Measurements from ENCODE around the gene TNFRSF18.
"Not testable (repeated sequence)": the region's sequence is repeated elsewhere in the genome, so short reads cannot be mapped to it uniquely, and the experiment has no call there.

The TNFRSF18 gene

DNA sequence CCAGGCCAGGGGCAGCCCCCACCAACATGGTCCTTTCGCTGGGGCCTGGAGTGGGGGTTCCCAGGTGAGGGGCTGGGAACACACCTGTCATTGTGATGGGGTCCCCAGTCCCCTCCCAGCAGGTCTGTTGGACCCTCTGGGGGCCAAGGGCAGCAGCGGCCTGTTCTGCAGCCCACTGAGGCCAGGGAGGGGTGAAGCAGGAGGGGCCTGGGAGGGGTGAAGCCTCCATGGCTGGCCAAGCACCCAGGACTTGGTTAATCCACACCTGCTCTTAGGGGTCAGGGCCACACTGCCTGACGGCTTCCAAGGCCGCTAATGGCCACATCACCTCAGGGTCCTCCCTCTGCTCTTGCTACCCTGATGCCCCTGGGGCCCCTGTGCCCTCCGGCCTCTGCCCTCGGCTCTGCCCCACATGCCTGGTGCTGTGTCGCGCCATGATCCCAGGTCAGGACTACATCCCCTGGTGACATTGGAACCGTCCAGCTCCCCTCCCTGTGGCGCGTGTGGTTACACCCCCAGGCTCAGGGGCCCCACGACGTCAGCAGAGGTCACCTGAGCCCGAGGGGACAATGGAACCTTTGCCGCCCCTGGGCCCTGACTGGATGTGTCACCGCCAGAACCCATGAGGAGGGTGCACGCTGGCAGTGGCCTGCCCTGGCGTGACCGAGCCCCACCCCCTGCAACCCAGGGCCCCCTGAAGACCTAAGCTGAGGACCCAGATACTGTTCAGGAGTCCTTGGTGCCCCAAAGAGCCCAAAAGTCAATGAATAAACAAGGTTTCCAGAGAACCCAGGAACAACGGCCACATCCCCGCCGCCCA, 7.0 kb downstream of the TNFRSF18 start:
- DNase-seq (ENCODE audit: low read depth), result no peak

DNA sequence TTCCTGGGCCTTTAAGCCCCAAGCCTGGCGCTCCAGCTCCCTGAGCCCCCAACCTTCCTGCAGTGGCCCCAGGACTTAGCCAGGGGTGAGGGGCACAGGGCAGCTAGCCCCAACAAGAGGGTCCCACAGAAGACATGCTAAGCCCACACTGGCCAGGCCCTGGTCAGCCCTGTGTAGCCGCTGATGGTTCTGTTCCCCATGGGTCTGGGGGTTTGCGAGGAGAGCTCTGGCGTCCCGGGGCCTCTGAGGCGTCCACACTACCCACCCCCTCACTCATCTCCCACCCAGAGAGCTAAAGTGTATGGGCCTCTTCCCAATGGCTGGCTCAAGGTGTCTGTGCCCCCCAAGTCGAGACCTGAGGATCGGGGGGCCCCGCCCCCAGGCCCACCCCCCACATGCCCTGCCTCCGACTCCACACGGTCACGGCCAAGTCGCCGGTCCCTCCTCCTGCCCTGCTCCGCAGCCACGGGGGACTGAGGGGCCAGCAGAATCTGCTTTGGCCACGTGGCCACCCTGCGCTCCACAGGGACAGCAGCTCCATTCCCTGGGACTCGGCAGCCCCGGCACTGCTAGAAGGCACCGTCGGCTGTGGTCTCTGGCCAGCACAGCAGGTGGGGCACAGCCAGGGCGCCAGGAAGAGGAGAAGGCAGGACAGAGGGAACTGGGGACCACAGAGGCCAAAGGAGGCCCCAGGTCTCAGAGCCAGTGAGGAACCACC, 7.8 kb downstream of the TNFRSF18 start:
- no peak for DNase-seq (ENCODE audit: low read depth)

DNA sequence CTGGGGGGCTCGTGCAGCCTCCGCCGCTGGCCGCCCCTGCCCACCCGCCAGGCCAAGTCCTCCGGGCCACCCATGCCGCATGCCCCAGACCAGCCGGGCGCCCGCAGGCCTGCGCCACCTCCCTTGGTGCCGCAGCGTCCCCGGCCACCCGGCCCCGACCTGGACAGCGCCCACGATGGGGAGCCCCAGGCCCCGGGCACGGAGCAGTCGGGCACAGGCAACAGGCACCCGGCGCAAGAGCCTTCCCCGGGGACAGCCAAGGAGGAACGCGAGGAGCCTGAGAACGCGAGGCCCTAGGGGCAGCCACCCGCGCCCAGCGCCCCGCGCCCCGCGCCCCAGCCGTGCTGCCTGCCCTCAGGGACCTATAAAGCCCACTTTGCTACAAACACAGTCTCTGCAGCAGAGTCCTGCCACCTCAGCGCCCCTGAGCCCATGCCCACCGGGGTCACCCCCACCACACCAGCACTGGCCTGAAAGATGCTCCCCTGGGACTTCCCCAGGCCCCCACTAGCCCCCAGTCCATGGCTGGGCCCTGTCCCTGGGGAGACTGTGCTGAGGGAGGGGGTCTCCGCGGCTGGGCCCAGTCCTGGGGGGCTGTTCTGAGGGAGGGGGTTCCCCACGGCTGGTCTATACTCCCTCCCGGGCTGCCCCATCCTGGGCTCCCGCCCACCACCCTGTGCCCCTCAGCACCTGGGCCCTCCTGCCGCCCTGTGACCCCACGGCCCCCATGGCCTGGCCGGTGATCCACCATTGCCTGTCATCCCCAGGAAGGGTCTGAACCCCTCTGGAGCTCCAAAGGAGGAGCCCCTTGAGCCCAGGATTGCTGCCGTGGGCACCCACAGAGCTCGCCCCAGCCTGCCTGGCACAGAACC, 8.6 kb downstream of the TNFRSF18 start:
- no peak for DNase-seq (ENCODE audit: low read depth)

DNA sequence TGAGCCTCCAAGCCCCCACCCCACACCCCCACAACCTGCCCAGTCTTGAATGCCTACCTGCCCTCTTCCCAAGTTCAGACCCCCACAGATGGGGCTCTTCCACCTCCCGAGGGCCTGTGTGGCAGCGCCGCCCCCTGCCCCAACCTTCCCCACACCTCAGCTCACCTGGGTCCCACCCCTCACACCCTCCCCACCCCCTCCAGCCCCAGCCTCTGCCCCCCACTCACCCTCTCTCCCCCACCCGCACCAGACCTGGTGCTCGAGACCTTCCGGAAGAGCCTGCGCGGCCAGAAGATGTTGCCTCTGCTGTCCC, 9.2 kb downstream of the TNFRSF18 start:
- no peak for DNase-seq (ENCODE audit: low read depth)

DNA sequence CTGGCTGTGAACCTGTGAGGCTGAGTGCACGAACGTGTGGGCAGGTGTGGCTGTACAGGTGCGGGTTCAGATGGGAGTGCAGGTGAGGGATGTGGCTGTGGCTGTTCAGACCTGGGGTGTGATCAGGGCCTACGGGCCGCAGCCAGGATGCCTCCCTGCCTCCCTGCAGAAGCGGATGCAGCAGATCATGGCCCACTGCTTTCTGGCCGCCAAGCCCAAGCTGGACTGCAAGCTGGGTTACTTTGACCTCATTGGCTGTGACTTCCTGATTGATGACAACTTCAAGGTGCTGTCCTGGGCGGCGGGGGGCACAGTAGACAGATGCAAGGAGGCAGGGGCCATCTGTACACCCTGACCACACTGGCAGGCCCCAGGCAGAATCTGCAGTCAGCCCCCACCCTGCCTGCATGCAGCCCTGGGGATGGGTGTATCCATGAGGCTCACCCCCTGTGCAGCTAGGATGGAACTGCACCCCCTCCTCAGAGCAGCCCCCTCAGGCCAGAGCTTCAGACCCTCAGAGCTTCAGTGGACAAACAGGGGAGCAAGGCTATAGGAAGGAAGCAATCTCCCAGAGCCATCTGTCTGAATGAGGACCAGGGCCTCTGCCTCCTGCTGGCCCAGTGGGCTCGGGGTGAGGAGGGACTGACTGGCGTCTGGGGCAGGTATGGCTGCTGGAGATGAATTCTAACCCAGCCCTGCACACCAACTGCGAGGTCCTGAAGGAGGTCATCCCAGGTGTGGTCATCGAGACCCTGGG, 9.8 kb downstream of the TNFRSF18 start:
- DNase-seq (ENCODE audit: low read depth), result no peak

DNA sequence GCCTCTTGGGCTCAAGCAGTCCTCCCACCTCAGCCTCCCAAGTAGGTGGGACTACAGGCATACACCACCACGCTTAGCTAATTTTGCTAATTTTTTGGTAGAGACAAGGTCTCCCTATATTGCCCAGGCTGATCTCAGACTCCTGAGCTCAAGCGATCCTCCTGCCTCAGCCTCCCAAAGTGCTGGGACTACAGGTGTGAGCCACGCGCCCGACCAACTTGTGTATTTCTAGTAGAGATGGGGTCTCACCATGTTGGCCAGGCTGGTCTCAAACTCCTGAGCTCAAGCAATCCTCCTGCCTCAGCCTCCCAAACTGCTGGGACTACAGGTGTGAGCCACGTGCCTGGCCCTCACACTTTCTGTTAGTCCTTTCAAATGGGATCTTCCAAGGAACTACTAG, 10.7 kb downstream of the TNFRSF18 start:
- DNase-seq (ENCODE audit: low read depth), result not testable (repeated sequence)

DNA sequence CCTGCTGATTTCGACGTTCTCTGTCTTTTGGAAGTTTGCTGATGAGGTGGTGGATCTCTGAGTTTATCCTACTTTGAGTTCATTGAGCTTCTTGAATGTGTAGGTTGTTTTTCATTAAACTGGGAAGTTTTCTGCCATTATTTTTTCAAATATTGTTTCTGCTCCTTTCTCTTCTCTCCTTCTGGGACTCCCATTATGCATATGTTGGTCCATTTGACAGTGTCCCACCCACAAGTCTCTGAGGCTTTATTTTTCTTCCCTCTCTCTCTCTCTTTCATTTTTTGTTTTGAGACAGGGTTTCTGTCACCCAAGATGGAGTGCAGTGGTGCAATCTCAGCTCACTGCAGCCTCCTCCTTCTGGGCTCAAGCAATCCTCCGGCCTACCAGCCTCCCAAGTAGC, 11.7 kb downstream of the TNFRSF18 start:
- no peak for DNase-seq (ENCODE audit: low read depth)

DNA sequence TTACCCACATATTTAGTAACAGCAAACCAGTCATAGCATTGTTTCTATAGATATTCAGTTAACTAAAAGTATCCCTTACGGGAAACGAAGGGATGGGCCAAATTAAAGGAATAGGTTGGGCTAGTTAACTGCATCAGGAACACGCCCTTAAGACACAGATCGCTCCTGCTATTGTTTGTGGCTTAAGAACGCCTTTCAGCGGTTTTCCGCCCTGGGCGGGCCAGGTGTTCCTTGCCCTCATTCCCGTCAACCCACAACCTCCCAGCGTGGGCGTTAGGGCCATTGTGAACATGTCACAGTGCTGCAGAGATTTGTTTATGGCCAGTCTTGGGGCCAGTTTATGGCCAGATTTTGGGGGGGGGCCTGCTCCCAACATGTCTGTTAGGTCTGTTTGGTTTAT, 14.7 kb downstream of the TNFRSF18 start:
- no peak for DNase-seq (ENCODE audit: low read depth)

DNA sequence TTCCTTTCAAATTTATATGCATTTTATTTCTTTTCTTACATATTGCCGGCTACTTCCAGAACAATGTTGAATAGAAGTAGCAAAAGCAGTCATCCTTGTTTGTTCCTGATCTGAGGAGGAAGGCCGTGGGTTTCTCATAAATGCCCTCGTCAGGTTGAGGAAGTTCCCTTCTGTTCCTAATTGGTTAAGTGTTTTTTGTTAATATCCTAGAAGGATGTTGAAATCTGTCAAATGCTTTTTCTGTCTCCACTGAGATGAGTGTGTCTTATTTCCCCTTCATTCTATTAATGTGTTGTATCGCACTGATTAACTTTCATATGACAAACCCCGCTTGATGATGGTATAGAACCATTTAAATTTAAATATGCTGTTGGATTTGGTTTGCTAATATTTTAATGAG, 17.3 kb downstream of the TNFRSF18 start:
- DNase-seq (ENCODE audit: low read depth), result no peak

DNA sequence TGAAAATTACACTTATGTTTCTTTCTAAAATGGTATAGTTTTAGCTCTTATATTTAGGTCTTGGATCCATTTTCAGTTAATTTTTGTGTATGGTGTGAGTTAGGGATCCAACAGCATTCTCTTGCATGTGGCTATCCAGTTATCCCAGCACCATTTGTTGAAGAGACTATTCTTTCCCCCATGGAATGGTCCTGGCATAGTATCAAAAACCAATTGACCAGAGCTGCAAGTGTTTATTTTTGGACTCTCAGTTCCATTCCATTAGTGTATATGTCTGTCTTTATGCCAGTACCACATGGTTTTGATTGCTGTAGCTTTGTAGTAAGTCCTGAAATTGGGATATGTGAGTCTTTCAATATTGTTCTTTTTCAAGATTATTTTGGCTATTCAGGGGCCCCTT, 18.5 kb downstream of the TNFRSF18 start:
- DNase-seq (ENCODE audit: low read depth), result no peak

DNA sequence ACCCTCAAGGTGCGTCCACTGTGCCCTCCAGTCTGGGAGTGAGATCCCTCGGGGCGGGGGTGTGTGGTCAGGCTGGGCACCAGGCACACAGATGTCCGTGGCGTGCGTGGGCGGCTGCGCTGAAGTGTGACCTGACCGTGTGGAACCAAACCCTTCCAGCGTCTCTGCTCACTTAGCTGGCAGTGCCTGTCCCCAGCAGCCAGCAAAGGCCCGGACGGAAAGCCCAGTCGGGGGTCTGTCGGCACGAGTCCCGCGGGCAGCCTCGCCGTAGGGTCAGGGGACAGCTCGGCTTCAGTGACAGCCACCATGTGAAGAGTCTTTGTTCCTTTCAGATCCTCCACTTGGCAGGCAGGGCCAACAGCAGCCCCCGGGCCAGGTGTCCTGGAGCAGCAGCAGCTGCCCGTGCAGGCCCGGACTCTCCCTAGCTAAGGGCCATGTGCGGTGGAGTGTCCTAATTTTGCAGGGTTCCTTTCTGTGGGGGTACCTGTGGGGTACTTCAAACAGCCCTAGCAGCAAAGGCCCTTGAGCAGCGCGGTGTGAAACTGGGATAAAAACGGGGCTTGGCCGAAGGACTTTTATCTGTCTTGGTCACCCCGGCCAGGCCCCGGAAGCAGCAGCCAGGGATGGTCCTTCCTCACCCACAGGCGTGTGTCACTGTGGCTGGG, 21.2 kb downstream of the TNFRSF18 start:
- DNase-seq (ENCODE audit: low read depth), result no peak

DNA sequence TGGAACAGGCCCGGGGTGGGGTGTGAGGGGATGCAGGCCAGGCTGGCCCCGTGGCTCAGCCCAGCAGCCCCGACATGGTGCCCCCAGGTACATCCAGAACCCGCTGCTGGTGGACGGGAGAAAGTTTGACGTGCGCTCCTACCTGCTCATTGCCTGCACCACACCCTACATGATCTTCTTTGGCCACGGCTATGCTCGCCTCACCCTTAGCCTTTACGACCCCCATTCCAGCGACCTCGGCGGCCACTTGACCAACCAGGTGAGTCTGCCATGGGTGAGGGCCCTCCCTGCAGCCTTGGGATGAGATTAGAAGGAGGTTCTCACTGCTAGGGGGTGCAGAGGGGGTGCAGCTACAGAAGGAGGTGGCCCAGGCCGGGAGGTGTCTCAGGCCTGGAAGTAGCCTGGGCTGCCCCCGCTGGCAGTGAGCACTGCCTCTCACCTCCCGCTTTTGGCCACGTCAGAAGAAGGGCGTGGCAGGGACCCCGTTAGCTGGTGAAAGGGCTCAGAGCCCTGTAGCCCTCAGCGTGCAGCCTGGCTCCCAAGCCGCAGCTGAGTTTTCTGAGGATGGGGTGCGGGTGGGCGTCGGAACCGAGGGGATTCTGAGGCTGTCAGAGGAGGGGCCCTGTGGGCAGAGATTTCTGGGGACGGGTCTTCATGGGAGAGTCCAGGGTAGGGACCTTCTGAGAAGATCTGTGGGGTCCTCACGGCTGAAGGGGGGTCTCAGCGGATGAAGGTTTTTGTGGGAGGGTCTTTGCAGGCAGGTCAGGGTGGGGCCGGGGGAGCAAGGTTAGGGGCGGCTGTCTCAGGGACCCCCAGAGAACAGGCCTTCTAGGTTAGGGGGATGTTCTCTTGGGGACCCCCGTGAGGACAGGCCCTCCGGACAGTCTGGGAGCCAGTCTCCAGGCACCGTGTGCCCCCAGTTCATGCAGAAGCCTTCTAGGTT, 22.3 kb downstream of the TNFRSF18 start:
- no peak for DNase-seq (ENCODE audit: low read depth)

DNA sequence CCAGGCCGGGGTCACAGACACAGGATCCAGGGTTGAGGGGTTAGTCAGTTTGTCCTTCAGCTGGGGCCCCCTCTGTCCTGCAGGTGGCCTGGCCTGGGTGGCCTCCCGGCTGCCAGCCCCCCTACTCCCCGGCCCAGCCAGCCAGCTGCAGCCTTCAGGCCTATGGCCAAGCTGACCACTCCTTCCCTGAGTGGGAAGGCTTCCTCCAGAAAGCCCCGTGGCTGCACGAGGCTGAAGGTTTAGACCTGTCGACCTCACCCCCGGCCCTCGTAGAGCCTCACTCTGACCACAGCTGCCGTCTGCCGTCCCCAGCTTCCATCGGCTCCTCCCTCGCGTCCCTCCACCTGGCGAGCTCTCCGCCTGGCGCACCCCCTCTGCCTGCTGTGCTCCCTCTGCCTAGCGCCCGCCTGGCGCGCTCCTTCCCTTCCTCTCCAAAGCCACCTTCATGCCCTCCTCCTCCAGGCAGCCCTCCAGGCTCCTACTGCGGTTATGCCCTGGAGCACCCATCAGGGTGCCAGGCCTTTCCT, 23.1 kb downstream of the TNFRSF18 start:
- no peak for DNase-seq (ENCODE audit: low read depth)

DNA sequence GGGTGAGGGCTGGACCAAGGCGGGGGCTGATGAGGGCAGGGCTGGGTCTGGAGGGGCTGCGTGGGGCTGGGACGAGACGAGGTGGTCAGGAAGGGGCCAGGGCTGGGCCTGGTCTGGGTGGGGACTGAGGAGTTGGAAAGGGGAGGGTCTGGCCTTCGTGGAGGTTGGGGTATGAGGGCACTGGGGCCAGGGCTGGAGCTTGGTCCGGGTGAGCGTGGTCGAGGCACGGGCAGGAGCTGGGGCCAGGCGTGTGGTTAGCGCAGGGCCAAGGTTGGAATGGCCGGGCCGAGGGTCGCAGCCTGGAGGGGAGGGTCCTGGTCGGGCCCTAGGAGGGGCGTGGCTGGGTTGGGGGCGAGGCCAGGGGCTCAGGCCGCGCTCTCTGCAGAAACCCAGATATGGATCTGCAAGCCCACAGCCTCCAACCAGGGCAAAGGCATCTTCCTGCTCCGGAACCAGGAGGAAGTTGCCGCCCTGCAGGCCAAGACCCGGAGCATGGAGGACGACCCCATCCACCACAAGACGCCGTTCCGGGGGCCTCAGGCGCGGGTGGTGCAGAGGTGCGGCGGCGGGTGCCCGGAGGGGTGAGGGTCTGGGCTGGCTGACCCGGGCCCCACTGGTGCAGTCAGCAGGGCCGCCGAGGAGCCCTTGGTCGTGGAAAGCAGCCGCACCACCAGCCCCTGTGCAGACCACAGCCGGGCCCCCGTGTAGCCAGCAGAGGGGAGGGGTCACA, 23.7 kb downstream of the TNFRSF18 start:
- DNase-seq (ENCODE audit: low read depth), result no peak

DNA sequence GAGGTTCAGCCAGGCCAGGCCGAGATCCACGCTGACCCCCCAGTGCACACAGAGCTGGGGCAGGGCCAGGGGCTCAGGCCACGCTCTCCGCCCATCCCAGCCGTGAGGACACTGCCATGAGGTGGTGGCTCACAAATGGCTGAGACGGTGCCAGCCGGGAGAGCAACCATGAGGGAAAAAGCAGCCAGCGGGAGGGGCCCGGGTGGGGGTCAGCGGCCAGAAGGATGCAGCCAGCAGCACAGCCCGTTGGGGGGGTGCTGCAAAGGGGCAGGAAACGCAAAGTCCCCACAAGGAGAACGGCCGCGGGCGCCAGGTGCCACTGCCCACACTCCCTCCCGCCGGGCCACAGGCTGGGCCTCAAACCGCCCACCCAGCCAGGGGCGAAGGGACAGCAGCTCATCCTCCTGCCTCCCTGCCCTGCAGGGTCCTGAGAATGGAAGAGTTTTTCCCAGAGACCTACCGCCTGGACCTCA, 24.4 kb downstream of the TNFRSF18 start:
- no peak for DNase-seq (ENCODE audit: low read depth)

DNA sequence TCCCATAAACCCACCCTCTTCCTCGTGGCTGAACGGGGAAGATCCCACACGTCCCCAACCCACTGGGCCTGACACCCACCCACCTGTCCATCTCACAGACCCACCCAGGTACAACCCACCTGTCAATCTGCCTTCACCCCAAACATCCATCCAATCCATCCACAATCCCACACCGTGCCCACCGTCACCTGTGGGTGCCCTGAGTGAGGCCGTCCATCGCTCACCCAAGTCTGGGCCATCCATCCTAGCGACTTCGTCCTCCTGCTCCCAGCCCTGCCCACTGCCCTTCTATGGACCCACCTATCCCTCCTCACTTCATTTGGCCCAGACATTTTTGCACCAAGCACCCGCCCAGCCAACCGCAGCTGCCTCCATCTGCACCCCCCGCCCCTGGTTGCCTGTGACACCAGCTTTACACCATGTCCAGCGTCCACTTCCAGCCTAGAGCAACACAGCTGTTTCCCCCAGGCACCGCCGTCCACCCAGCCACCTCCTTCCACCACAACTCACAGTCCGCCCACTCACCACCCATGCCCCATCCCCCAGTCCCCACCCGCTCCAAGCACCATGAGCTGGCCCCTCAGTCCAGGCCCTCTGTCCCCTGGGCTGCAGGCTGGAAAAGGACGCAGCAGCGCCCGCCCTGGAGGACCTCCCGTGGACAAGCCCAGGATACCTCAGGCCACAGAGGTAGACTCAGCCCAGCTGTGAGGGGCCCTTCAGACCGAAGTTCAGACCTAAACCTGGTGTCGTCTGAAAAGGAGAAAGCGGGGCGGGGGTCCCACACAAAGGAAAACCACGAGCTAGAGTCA, 25.1 kb downstream of the TNFRSF18 start:
- no peak for DNase-seq (ENCODE audit: low read depth)

DNA sequence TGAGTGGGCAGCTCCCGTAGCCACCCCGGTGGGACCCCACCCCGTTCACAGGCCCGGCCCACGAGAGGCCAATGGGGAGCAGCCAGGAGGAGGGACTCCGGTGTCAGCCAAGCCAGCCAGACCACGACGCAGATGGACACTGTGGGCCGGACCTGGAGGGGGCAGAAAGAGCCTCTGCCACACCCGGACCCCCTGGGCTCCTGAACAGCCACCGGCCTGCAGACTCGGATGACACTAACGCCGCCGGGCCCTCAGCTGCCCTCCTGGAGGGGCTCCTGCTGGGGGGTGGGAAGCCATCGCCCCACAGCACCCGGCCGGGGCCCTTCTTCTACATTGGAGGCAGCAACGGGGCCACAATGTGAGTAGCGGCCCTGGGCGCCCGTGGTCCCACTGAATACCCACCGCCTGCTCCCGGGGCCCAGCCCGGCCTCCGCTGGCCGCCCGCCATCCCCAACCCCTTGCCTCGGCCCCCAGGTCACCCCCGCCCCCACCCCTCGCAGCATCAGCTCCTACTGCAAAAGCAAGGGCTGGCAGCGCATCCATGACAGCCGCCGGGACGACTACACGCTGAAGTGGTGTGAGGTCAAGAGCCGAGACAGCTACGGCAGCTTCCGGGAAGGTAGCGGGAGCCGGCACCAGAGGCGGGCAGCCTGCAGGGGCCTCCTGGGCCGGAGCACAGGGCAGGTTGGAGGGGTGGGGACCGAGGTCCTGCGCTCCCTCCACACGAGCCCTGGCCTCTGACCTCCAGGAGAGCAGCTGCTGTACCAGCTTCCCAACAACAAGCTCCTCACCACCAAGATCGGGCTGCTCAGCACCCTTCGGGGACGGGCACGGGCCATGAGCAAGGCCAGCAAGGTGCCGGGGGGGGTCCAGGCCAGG, 26.2 kb downstream of the TNFRSF18 start:
- DNase-seq (ENCODE audit: low read depth), result no peak
